Stimulated activated CD4-positive, alpha-beta T cell treated with anti-CD3 and anti-CD28 coated beads, Interleukin-2, amount 100 ng/mL, for 24 hours (primary cell): Measurements from ENCODE around the gene RHOF.

Source experiments
- DNase-seq, 2 donors: peaks; one replicate each; pipeline ENCODE4 v3.0.0-alpha.2; 2020

The RHOF gene

GRCh38 chr12:121740847-121741246, 52.6 kb downstream of the RHOF start:
- DNase-seq, result no peak

- no peak for DNase-seq
Measured at GRCh38 chr12:121738340-121738858, 55.1 kb downstream of the RHOF start.

GRCh38 chr12:121733849-121734248, 59.6 kb downstream of the RHOF start:
- DNase-seq, result no peak

- DNase-seq, result no peak
Measured at GRCh38 chr12:121731473-121731872, 62.0 kb downstream of the RHOF start.

GRCh38 chr12:121729021-121729420, 64.5 kb downstream of the RHOF start:
- no peak for DNase-seq
